Upper lobe of right lung (tissue), 1 donor: ENCODE data around the gene GABPB1. TPM values are rescaled to one million over a fixed set of nuclear protein-coding genes. Genes with fewer than 3 reads are reported as not detected.

Experiments
- ATAC-seq: fragments of 200-7000 bp; cut with Tn5 transposase; one replicate; pipeline ENCODE4 v1.9.1; 2020; ENCODE audit warnings: mild to moderate bottlenecking, moderate library complexity
- DNase-seq: peaks from one replicate; pipeline ENCODE4 v3.0.0-alpha.2; 2020
- H3K27ac ChIP-seq: fragments of 200-600 bp; one replicate; pipeline ENCODE4 v1.8.0; 2022
- H3K27me3 ChIP-seq: fragments of 200-600 bp; one replicate; pipeline ENCODE4 v1.8.0; 2022; ENCODE audit warnings: mild to moderate bottlenecking
- H3K36me3 ChIP-seq: fragments of 200-600 bp; one replicate; pipeline ENCODE4 v1.8.0; 2022
- H3K4me1 ChIP-seq: fragments of 200-600 bp; one replicate; pipeline ENCODE4 v1.8.0; 2022
- H3K4me3 ChIP-seq: fragments of 200-600 bp; one replicate; pipeline ENCODE4 v1.8.0; 2022; ENCODE audit warnings: mild to moderate bottlenecking
- H3K9me3 ChIP-seq: fragments of 200-600 bp; one replicate; pipeline ENCODE4 v1.8.0; 2022
- CTCF ChIP-seq: fragments of 200-600 bp; IDR thresholded peaks from one replicate; pipeline ENCODE4 v1.8.0; 2022; ENCODE audit warnings: antibody characterized with exemption
- intact Hi-C: fragments of 100-400 bp; cut with DNase I; formaldehyde crosslinking; loops from one replicate; pipeline ENCODE4 v1.11.0; 2022
- total RNA-seq: library from RNA; stranded (reverse); fragmentation: NEBNext Ultra II Directional; extraction: Animal tissue kit (Norgen Biotek cat#: 25700); gene quantifications from one replicate; pipeline ENCODE4 v1.2.1, GENCODE V29; 2021
- donor health status: DM: no; HTN: yes; CAD: no; lungs with severe emphysema.

GABPB1 gene
- total RNA-seq, 1 donor from 2014 or later = 21.2 TPM

GRCh38 chr15:50361756-50362155, 6.8 kb upstream of the GABPB1 start:
- ATAC-seq = no peak
- Histone ChIP-seq H3K36me3 (peaks cover 16% of the 10 kb centered on the region), H3K4me3 (no peak overlapping the region), H3K9me3 (no peaks in the 10 kb centered on the region), H3K27me3 (no peaks in the 10 kb centered on the region), H3K4me1 (peaks cover 2% of the 10 kb centered on the region), H3K27ac (no peak overlapping the region)
- intact Hi-C loops = no loop called here
- no peak for TF ChIP-seq CTCF
- DNase-seq = no peak

GRCh38 chr15:50358845-50359244, 3.8 kb upstream of the GABPB1 start:
- Histone ChIP-seq H3K9me3 (no peaks in the 10 kb centered on the region), H3K4me3 (no peak overlapping the region), H3K27ac (no peak overlapping the region), H3K4me1 (peaks cover 11% of the 10 kb centered on the region), H3K27me3 (no peaks in the 10 kb centered on the region), H3K36me3 (peaks cover 16% of the 10 kb centered on the region)
- DNase-seq = no peak
- peak; percentile 24 for TF ChIP-seq CTCF
- intact Hi-C loops = no loop called here
- ATAC-seq = no peak

GRCh38 chr15:50355980-50356379, 982 bp upstream of the GABPB1 start:
- intact Hi-C loops = no loop called here
- ATAC-seq (no peak), DNase-seq (no peak)
- Histone ChIP-seq H3K4me1 (peaks cover 29% of the 10 kb centered on the region), H3K27me3 (no peaks in the 10 kb centered on the region), H3K9me3 (no peaks in the 10 kb centered on the region), H3K36me3 (peaks cover 5% of the 10 kb centered on the region), H3K4me3 (peak overlapping the region; percentile 82), H3K27ac (peak overlapping the region; percentile 98)
- no peak for TF ChIP-seq CTCF

- intact Hi-C loops = no loop called here
- peaks cover 2% of the 10 kb centered on the region for H3K36me3 ChIP-seq
- peaks cover 33% of the 10 kb centered on the region for H3K4me1 ChIP-seq
- H3K27me3 ChIP-seq = no peaks in the 10 kb centered on the region
- no peaks in the 10 kb centered on the region for H3K9me3 ChIP-seq
- peak overlapping the region; percentile 98 for H3K27ac ChIP-seq
- peak overlapping the region; percentile 82 for H3K4me3 ChIP-seq
- ATAC-seq (peak; percentile 13), DNase-seq (no peak)
- TF ChIP-seq CTCF = no peak
These were observed 564 bp upstream of the GABPB1 start for GRCh38 chr15:50355619-50355905.

- TF ChIP-seq CTCF = no peak
- H3K36me3 ChIP-seq = no peaks in the 10 kb centered on the region
- H3K27ac ChIP-seq = peak overlapping the region; percentile 98
- peak; percentile 82 for DNase-seq
- no peaks in the 10 kb centered on the region for H3K27me3 ChIP-seq
- peak overlapping the region; percentile 82 for H3K4me3 ChIP-seq
- peak; percentile 57 for ATAC-seq
- no peaks in the 10 kb centered on the region for H3K9me3 ChIP-seq
- intact Hi-C loops = no loop called here
- peaks cover 46% of the 10 kb centered on the region for H3K4me1 ChIP-seq
These were observed 792 bp downstream of the GABPB1 start for GRCh38 chr15:50353975-50354837.
